Adrenal gland (tissue), 12 donors: ENCODE measurements around the gene MYO18B. TPM values are rescaled to one million over a fixed set of nuclear protein-coding genes. Genes with fewer than 3 reads are reported as not detected.

Experiments used
- DNase-seq, 7 donors: peaks; one replicate each; pipeline ENCODE4 v3.0.0-alpha.2; 2019 to 2020
- H3K27ac ChIP-seq, 5 donors: fragments of 200-600 bp; sonication (generic) in 4 of 5; 1 replicate in 3 of 5; 2 replicates in 2 of 5; pipeline versions ENCODE4 v1.5.1 to v1.8.0; 2016 to 2020; ENCODE audit warnings: mild to moderate bottlenecking in 1 of 5
- H3K27me3 ChIP-seq: fragments of 200-600 bp; 2 replicates; pipeline ENCODE4 v1.8.0; 2021
- H3K36me3 ChIP-seq, 2 donors: fragments of 200-600 bp; replicated peaks in 1 of 2; 1 replicate in 1 of 2; 2 replicates in 1 of 2; pipeline versions ENCODE4 v1.5.1 to v1.8.0; 2018 to 2022
- H3K4me1 ChIP-seq, 2 donors: fragments of 200-600 bp; replicated peaks in 1 of 2; 1 replicate in 1 of 2; 2 replicates in 1 of 2; pipeline versions ENCODE4 v1.5.1 to v1.8.0; 2018 to 2021
- H3K4me3 ChIP-seq, 4 donors: fragments of 200-600 bp; sonication (generic) in 3 of 4; one replicate each; pipeline ENCODE4 v1.5.1; 2016 to 2018
- H3K9me3 ChIP-seq, 3 donors: fragments of 200-600 bp; sonication (generic) in 1 of 3; replicated peaks in 1 of 3; 1 replicate in 2 of 3; 2 replicates in 1 of 3; pipeline versions ENCODE4 v1.5.1 to v1.8.0; 2016 to 2021
- POLR2A ChIP-seq, 2 donors: fragments of 450-650 bp; IDR thresholded peaks; one replicate each; pipeline ENCODE4 v1.6.1; 2017; ENCODE audit warnings: antibody characterized with exemption in 2 of 2, mild to moderate bottlenecking in 2 of 2, moderate library complexity in 1 of 2
- WGBS, 4 donors: extraction: QIAGEN DNeasy Blood & Tissue Kit in 2 of 4; methylation state at CpG; one replicate each; pipeline versions ENCODE4 v1.1.5 to v1.1.7; 2013 to 2017; 5-methylcytosine and 5-hydroxymethylcytosine counted together
- intact Hi-C, 2 donors: fragments of 100-400 bp; cut with DNase I; formaldehyde crosslinking; loops; one replicate each; pipeline versions ENCODE4 v1.14.1 to v1.15.0; 2022 to 2023
- polyA plus RNA-seq, 3 donors: library from polyadenylated mRNA; stranded (reverse); fragments of 200-250 nt in 2 of 3; fragments of 350-450 nt in 1 of 3; fragmentation: Illumina TruSeq in 1 of 3; extraction: RNeasy Lipid Tissue Mini Kit (QIAGEN cat#74804) in 1 of 3; gene quantifications; one replicate each; pipeline ENCODE4 v1.2.3, GENCODE V29; 2013 to 2014
- total RNA-seq, 9 donors: library from RNA; depleted of rRNA in 4 of 9; stranded (reverse); fragments of >200 nt in 4 of 9; fragments of 120-200 nt in 1 of 9; fragmentation: NEBNext Ultra II Directional in 1 of 9; extraction: Animal tissue kit (Norgen Biotek cat#: 25700) in 1 of 9; gene quantifications; one replicate each; pipeline versions ENCODE4 v1.1.0 to v1.2.4, GENCODE V29; 2013 to 2023
- TF ChIP-seq, protein P1 (sequence below), 6 experiments: fragments of 450-650 bp in 4 of 6; fragments of 200-600 bp in 2 of 6; sonication (generic) in 1 of 6; IDR thresholded peaks; 1 replicate in 5 of 6; 2 replicates in 1 of 6; pipeline versions ENCODE4 v1.5.1 to v1.8.0; 2016 to 2021; ENCODE audit warnings: antibody characterized with exemption in 6 of 6, mild to moderate bottlenecking in 2 of 6, moderate library complexity in 1 of 6
- donor health status: healthy with polysubstance abuse.
- donor health status: Bipolar disorder and iron deficiency.
- donor health status: DM: yes; HTN: yes; CAD: no.
- donor health status: DM: no; HTN: no; CAD: no.
- donor health status: DM: no; HTN: no; CAD: no.
- donor health status: DM: yes; HTN: yes; CAD: no.

MYO18B gene
- total and polyA plus RNA-seq, 12 donors, result 0.08 to 1.1 (median 0.18) TPM

DNA sequence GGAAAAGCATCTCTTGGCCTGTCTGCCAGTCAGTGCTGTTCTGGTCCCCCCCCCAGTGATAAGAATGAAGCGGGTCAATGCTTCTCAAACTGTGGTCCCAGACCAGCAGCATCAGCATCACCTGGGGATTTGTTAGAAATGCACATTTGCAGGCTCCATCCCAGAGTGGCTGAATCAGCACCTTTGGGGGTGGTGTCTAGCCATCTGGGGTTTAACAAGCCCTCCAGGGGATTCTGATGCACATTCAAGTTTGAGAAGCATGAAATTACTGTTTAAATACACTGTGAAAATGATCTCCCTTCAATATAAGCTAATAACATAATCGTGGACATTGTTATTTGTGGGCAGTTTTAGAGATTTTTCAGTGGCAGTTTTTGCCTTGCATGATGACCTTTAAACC lies 133.5 kb downstream of the MYO18B start:
- TF ChIP-seq POLR2A (IDR thresholded peaks at IDR 0.05), result no peak
- TF ChIP-seq, protein P1, sequence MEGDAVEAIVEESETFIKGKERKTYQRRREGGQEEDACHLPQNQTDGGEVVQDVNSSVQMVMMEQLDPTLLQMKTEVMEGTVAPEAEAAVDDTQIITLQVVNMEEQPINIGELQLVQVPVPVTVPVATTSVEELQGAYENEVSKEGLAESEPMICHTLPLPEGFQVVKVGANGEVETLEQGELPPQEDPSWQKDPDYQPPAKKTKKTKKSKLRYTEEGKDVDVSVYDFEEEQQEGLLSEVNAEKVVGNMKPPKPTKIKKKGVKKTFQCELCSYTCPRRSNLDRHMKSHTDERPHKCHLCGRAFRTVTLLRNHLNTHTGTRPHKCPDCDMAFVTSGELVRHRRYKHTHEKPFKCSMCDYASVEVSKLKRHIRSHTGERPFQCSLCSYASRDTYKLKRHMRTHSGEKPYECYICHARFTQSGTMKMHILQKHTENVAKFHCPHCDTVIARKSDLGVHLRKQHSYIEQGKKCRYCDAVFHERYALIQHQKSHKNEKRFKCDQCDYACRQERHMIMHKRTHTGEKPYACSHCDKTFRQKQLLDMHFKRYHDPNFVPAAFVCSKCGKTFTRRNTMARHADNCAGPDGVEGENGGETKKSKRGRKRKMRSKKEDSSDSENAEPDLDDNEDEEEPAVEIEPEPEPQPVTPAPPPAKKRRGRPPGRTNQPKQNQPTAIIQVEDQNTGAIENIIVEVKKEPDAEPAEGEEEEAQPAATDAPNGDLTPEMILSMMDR (IDR thresholded peaks at IDR 0.05), result no peak
- no peaks in the 10 kb centered on the region for H3K27me3 ChIP-seq
- no peaks in the 10 kb centered on the region for H3K36me3 ChIP-seq
- no peaks in the 10 kb centered on the region for H3K9me3 ChIP-seq
- no peak for DNase-seq
- H3K27ac ChIP-seq, result no peak overlapping the region
- WGBS, 4 donors, result 60 to 68% (median 66%) methylated on average over 2 of the region's 2 CpGs
- intact Hi-C loops, result no loop called here
- no peak overlapping the region for H3K4me3 ChIP-seq
- H3K4me1 ChIP-seq, result no peaks in the 10 kb centered on the region

DNA sequence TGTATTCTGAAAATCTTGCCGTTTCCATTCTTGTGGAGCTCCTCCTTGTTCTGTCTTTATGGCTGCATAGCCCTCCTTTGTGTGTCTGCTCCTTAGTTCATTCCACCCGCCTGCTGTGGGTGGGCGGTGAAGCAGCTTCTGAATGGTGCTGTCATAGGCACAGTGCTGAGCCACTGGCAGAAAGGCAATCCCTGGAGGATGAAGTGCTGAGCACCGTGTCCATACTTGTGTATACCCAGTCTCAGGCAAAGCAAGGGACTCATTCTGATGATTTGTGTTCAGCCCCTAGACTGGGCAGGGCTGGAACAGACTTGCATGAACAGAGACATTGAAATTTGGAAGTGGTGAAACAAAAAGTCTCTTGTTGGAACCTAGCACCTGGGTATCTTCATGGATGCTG lies 134.9 kb downstream of the MYO18B start:
- H3K27me3 ChIP-seq, result no peaks in the 10 kb centered on the region
- 63 to 70% (median 67%) methylated on average over 4 of the region's 4 CpGs for WGBS, 4 donors
- TF ChIP-seq, protein P1 (IDR thresholded peaks at IDR 0.05), result no peak
- TF ChIP-seq POLR2A (IDR thresholded peaks at IDR 0.05), result no peak
- no peak for DNase-seq
- no peak overlapping the region for H3K4me3 ChIP-seq
- no peaks in the 10 kb centered on the region for H3K9me3 ChIP-seq
- no peaks in the 10 kb centered on the region for H3K36me3 ChIP-seq
- H3K4me1 ChIP-seq, result no peaks in the 10 kb centered on the region
- intact Hi-C loops, result no loop called here
- H3K27ac ChIP-seq, result no peak overlapping the region

DNA sequence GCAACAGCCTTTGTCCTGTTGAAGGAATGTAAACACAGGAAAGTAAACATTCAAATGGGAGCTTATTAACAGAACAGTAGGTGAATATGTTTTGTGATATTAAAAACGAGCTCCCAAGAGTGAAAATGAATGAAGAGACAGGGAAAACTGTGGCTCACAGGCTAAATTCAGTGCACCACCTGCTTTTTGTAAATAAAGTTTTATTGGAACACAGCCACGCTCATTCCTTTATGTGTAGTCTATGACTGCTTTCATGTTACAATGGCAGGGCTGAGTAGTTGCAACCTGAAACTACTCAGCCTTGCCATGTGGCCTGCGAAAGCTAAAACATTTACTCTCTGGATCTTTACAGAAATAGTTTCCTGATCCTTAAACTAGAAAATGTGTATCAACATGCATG lies 136.9 kb downstream of the MYO18B start:
- H3K9me3 ChIP-seq, result no peaks in the 10 kb centered on the region
- no peak overlapping the region for H3K27ac ChIP-seq
- H3K27me3 ChIP-seq, result no peaks in the 10 kb centered on the region
- H3K4me1 ChIP-seq, result no peaks in the 10 kb centered on the region
- TF ChIP-seq, protein P1 (IDR thresholded peaks at IDR 0.05), result no peak
- TF ChIP-seq POLR2A (IDR thresholded peaks at IDR 0.05), result no peak
- 60 to 72% (median 70%) methylated on average over 3 of the region's 3 CpGs for WGBS, 4 donors
- intact Hi-C loops, result no loop called here
- DNase-seq, result no peak
- no peak overlapping the region for H3K4me3 ChIP-seq
- no peaks in the 10 kb centered on the region for H3K36me3 ChIP-seq

DNA sequence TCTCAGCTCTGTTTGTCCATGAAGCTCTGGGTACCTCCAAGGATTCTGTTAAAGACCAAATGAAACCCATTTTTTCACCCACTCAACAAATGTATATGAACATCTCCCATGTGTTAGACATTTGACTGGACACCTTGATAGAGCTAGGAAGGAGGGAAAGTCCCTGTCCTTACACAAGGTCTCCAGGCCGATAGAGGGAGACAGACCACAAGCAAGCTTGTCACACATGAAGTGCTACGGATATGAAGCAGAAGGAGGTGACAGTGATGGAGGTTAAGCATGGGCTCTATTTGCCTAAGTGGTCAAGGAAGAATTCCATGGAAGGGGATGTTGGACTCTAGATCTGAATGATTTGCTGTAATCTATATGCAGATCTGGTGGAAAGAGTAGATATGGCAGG lies 138.5 kb downstream of the MYO18B start:
- Histone ChIP-seq H3K27me3 (no peaks in the 10 kb centered on the region), H3K4me1 (no peaks in the 10 kb centered on the region), H3K36me3 (no peaks in the 10 kb centered on the region), H3K4me3 (no peak overlapping the region), H3K27ac (no peak overlapping the region), H3K9me3 (no peaks in the 10 kb centered on the region)
- intact Hi-C loops, result no loop called here
- TF ChIP-seq, protein P1 (IDR thresholded peaks at IDR 0.05), result no peak
- TF ChIP-seq POLR2A (IDR thresholded peaks at IDR 0.05), result no peak
- 51 to 71% (median 70%) methylated on average over 2 of the region's 2 CpGs for WGBS, 4 donors
- no peak for DNase-seq
